Left ventricle myocardium inferior (tissue), 1 donor: ENCODE data around the gene RAPGEF4. TPM values are rescaled to one million over a fixed set of nuclear protein-coding genes. Genes with fewer than 3 reads are reported as not detected.

ENCODE experiments used
- DNase-seq: peaks from one replicate; pipeline ENCODE4 v3.0.0-alpha.2; 2020
- H3K27ac ChIP-seq: fragments of 200-600 bp; replicated peaks from 2 replicates; pipeline ENCODE4 v1.8.0; 2021
- H3K27me3 ChIP-seq: fragments of 200-600 bp; 2 replicates; pipeline ENCODE4 v1.8.0; 2021; ENCODE audit warnings: low read depth
- H3K36me3 ChIP-seq: fragments of 200-600 bp; 2 replicates; pipeline ENCODE4 v1.8.0; 2021
- H3K4me1 ChIP-seq: fragments of 200-600 bp; 2 replicates; pipeline ENCODE4 v1.8.0; 2021
- H3K4me3 ChIP-seq: fragments of 200-600 bp; 2 replicates; pipeline ENCODE4 v1.8.0; 2021; ENCODE audit warnings: mild to moderate bottlenecking, moderate library complexity
- H3K9me3 ChIP-seq: fragments of 200-600 bp; replicated peaks from 2 replicates; pipeline ENCODE4 v1.8.0; 2021
- intact Hi-C: fragments of 100-400 bp; cut with micrococcal nuclease; formaldehyde crosslinking; loops from one replicate; pipeline ENCODE4 v1.11.0; 2022
- total RNA-seq: library from RNA; stranded (reverse); fragmentation: NEBNext Ultra II Directional; extraction: Animal tissue kit (Norgen Biotek cat#: 25700); gene quantifications from one replicate; pipeline ENCODE4 v1.2.1, GENCODE V29; 2021
- TF ChIP-seq, protein P1 (sequence below): fragments of 200-600 bp; IDR thresholded peaks from 2 replicates; pipeline ENCODE4 v1.8.0; 2021; ENCODE audit warnings: antibody characterized with exemption, mild to moderate bottlenecking, borderline replicate concordance
- donor health status: DM: no; HTN: yes; CAD: no; lungs with severe emphysema.

The RAPGEF4 gene
- total RNA-seq, 1 donor from 2014 or later: 3.7 TPM

- intact Hi-C loops: no loop called here
- Histone ChIP-seq H3K9me3 (no peaks in the 10 kb centered on the region), H3K27ac (no peak overlapping the region), H3K36me3 (no peaks in the 10 kb centered on the region), H3K4me1 (no peaks in the 10 kb centered on the region), H3K27me3 (no peaks in the 10 kb centered on the region), H3K4me3 (no peak overlapping the region)
- no peak for DNase-seq
- TF ChIP-seq, protein P1, sequence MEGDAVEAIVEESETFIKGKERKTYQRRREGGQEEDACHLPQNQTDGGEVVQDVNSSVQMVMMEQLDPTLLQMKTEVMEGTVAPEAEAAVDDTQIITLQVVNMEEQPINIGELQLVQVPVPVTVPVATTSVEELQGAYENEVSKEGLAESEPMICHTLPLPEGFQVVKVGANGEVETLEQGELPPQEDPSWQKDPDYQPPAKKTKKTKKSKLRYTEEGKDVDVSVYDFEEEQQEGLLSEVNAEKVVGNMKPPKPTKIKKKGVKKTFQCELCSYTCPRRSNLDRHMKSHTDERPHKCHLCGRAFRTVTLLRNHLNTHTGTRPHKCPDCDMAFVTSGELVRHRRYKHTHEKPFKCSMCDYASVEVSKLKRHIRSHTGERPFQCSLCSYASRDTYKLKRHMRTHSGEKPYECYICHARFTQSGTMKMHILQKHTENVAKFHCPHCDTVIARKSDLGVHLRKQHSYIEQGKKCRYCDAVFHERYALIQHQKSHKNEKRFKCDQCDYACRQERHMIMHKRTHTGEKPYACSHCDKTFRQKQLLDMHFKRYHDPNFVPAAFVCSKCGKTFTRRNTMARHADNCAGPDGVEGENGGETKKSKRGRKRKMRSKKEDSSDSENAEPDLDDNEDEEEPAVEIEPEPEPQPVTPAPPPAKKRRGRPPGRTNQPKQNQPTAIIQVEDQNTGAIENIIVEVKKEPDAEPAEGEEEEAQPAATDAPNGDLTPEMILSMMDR: no peak
Observed at GRCh38 chr2:172772633-172773032, 37.0 kb downstream of the RAPGEF4 start.

DNA sequence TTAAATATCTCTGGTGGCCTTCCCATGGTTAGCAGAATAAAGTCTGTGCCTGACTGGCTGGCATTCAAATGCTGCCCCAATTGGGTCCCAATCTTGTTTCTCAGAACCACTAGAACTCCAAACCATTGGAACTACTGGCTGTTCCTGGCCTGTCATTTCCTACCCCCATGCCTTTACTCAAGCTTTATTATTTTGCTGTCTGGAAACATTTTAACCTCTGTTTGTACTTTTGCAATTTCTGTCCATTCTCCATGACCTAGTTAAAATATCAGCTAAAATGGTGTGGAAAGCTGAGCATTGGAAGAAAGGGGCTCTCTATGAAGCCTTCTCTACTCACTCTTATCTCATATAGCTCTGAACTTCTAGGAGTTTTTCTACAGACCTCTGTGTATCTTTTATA lies 38.7 kb downstream of the RAPGEF4 start:
- intact Hi-C loops: no loop called here
- H3K27ac ChIP-seq: no peak overlapping the region
- no peaks in the 10 kb centered on the region for H3K36me3 ChIP-seq
- DNase-seq: no peak
- H3K27me3 ChIP-seq: no peaks in the 10 kb centered on the region
- no peaks in the 10 kb centered on the region for H3K4me1 ChIP-seq
- H3K9me3 ChIP-seq: no peaks in the 10 kb centered on the region
- H3K4me3 ChIP-seq: no peak overlapping the region
- TF ChIP-seq, protein P1: no peak

GRCh38 chr2:172775319-172775718 lies 39.7 kb downstream of the RAPGEF4 start:
- Histone ChIP-seq H3K27ac (no peak overlapping the region), H3K4me3 (no peak overlapping the region), H3K36me3 (no peaks in the 10 kb centered on the region), H3K27me3 (no peaks in the 10 kb centered on the region), H3K9me3 (no peaks in the 10 kb centered on the region), H3K4me1 (no peaks in the 10 kb centered on the region)
- intact Hi-C loops: no loop called here
- DNase-seq: no peak
- TF ChIP-seq, protein P1: no peak

GRCh38 chr2:172777431-172777830 lies 41.8 kb downstream of the RAPGEF4 start:
- intact Hi-C loops: no loop called here
- Histone ChIP-seq H3K27ac (no peak overlapping the region), H3K9me3 (no peaks in the 10 kb centered on the region), H3K4me3 (no peak overlapping the region), H3K36me3 (no peaks in the 10 kb centered on the region), H3K4me1 (no peaks in the 10 kb centered on the region), H3K27me3 (no peaks in the 10 kb centered on the region)
- TF ChIP-seq, protein P1: no peak
- DNase-seq: no peak

DNA sequence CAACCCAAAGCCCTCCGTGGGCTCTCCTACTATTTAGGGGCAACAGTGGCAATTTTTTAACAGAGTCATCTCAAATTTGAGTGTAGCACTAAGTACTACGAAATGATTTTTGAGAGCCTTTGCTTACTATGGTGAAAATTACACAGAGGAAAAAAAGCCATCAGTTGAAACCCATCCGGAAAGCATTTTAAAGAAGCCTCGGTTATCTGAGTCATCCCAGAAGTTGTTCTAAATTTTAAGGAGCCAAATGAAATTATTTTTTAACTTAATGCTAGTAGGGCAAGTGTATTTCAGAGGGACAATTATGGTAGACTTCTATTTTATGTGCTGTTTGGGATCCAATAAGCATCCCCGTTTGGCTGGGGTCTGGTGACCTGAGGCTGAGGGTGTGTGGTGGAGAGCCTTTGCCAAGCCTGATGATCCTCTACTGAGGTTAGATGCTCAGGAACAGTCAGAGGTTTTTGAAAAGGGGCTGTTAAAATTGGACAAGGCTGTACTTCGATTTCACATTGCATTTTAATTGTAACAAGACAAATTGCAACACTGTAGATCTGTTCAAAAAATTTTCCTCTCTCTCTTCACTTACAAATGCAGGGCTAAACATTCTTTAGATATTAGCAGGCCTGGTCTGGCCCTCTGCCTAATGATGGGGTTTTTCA lies 47.0 kb downstream of the RAPGEF4 start:
- intact Hi-C loops: no loop called here
- Histone ChIP-seq H3K4me3 (no peak overlapping the region), H3K27ac (no peak overlapping the region)

More for the DNA sequence above, 47.0 kb downstream of the RAPGEF4 start:
- no peak for DNase-seq
- TF ChIP-seq, protein P1: no peak
- H3K36me3 ChIP-seq: no peaks in the 10 kb centered on the region
- H3K9me3 ChIP-seq: no peaks in the 10 kb centered on the region
- no peaks in the 10 kb centered on the region for H3K27me3 ChIP-seq
- peaks cover 10% of the 10 kb centered on the region for H3K4me1 ChIP-seq
